Measurements from ENCODE around the gene OR10D3.

OR10D3 gene

GRCh38 chr11:124225471-124225870 is 42.3 kb downstream of the OR10D3 start:
- no peak for FAIRE-seq
- DNase-seq (ENCODE audit: insufficient read length, low spot score) = no peak
- TF ChIP-seq CTCF (IDR thresholded peaks at IDR 0.05; ENCODE audit: insufficient read depth, missing control alignments) = no peak

DNA sequence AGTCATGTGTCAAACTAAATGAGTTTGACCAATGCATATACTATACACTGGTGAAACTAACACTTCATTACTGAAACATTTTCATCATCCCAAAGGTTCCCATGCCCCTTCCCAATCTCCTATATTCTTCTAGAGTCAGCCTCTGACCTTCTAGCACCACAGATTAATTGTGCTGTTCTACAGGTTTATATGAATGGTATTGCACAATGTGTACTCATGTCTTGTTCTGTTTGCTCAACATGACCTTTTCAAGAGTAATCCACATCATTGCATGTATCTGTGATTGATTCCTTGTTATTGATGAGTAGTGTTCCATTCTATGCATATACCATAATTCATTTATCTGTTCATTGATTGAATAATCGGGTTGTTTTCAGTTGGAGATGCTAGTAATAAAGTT is 50.2 kb downstream of the OR10D3 start:
- no peak for FAIRE-seq
- DNase-seq (ENCODE audit: insufficient read length, low spot score) = no peak
- no peak for TF ChIP-seq CTCF (IDR thresholded peaks at IDR 0.05; ENCODE audit: insufficient read depth, missing control alignments)
